Skeletal muscle satellite cell (primary cell): ENCODE measurements around the gene GTF3C1. TPM values are rescaled to one million over a fixed set of nuclear protein-coding genes. Genes with fewer than 3 reads are reported as not detected.
A peak's percentile ranks its signal among the peaks of the same experiment; 100 is the strongest.

ENCODE experiments used
- H3K27me3 ChIP-seq: 2 replicates; pipeline ENCODE4 v1.7.0; 2013; ENCODE audit warnings: low read length; ENCODE audit not compliant: control insufficient read depth, insufficient read depth
- H3K36me3 ChIP-seq: 2 replicates; pipeline ENCODE4 v1.7.0; 2013; ENCODE audit warnings: mild to moderate bottlenecking, control low read depth, low read length; ENCODE audit not compliant: insufficient read depth
- H3K4me1 ChIP-seq: 2 replicates; pipeline ENCODE4 v1.7.0; 2013; ENCODE audit warnings: low read length; ENCODE audit not compliant: control insufficient read depth, insufficient read depth
- H3K4me2 ChIP-seq: 2 replicates; pipeline ENCODE4 v1.7.0; 2013; ENCODE audit warnings: mild to moderate bottlenecking, low read length
- H3K4me3 ChIP-seq: 2 replicates; pipeline ENCODE4 v1.7.0; 2013; ENCODE audit warnings: low read length
- H3K9ac ChIP-seq: 2 replicates; pipeline ENCODE4 v1.7.0; 2013; ENCODE audit warnings: mild to moderate bottlenecking, low read depth, low read length, moderate library complexity
- H3K9me3 ChIP-seq: replicated peaks from 2 replicates; pipeline ENCODE4 v1.7.0; 2013; ENCODE audit warnings: mild to moderate bottlenecking, control low read depth, low read length
- total RNA-seq: library from RNA; depleted of rRNA; stranded (reverse); fragments of >200 nt; gene quantifications from 2 replicates; pipeline ENCODE4 v1.2.3, GENCODE V29; 2012; rRNA removed

GTF3C1 gene, protein sequence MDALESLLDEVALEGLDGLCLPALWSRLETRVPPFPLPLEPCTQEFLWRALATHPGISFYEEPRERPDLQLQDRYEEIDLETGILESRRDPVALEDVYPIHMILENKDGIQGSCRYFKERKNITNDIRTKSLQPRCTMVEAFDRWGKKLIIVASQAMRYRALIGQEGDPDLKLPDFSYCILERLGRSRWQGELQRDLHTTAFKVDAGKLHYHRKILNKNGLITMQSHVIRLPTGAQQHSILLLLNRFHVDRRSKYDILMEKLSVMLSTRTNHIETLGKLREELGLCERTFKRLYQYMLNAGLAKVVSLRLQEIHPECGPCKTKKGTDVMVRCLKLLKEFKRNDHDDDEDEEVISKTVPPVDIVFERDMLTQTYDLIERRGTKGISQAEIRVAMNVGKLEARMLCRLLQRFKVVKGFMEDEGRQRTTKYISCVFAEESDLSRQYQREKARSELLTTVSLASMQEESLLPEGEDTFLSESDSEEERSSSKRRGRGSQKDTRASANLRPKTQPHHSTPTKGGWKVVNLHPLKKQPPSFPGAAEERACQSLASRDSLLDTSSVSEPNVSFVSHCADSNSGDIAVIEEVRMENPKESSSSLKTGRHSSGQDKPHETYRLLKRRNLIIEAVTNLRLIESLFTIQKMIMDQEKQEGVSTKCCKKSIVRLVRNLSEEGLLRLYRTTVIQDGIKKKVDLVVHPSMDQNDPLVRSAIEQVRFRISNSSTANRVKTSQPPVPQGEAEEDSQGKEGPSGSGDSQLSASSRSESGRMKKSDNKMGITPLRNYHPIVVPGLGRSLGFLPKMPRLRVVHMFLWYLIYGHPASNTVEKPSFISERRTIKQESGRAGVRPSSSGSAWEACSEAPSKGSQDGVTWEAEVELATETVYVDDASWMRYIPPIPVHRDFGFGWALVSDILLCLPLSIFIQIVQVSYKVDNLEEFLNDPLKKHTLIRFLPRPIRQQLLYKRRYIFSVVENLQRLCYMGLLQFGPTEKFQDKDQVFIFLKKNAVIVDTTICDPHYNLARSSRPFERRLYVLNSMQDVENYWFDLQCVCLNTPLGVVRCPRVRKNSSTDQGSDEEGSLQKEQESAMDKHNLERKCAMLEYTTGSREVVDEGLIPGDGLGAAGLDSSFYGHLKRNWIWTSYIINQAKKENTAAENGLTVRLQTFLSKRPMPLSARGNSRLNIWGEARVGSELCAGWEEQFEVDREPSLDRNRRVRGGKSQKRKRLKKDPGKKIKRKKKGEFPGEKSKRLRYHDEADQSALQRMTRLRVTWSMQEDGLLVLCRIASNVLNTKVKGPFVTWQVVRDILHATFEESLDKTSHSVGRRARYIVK (N-terminal part only)
- 53.5 and 54.0 TPM in 2 replicates for total RNA-seq

DNA sequence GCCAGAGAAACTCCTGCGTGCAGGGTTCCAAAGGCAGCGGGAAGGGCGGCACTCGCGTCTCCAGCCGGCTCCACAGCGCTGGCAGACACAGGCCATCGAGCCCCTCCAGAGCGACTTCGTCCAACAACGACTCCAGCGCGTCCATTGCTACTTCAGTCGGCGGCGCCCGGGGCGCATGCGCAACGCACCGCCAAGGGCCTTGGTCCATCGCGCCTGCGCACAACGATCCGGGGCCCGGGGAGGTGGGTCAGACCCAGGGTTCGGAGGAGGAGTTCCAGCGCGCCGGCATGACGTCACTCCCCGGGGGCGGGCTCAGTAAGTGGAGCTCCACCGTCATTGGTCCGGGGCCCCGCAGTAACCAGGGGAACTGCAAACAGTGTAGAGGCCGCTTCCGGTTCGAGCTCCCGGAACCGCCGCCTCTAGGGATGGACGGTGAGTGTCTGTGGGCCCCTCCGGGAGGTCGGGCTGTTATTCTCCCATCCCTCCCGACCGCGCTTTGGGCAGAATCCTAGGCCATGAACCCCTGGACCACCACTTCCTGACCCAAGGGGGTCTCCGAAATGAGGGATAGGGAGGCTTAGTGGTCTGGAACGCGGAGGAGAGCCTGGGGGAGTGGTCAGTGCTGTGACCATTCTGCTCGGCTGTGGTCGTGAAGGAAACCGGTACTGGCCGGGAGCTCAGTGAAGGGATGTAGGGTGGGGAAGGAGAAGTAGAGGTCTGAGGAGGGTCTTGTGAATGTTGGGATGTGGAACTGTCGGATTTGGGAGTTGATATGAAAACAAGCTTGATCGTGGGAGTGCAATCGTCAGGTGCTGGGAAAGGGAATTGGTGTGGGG is at the start of gene GTF3C1, which contains the start of gene KATNIP:
Gene GTF3C1 (minus strand): TSS at position 168 of the 836 bp plus-strand sequence. CDS start 23 bp downstream, at position 145.
Gene KATNIP (plus strand): TSS at position 399 of the 836 bp plus-strand sequence. CDS start 27 bp downstream, at position 426.
- H3K4me2 ChIP-seq, result peak within 1 kb of the TSS; percentile 90
- peak within 1 kb of the TSS; percentile 95 for H3K9ac ChIP-seq
- peaks cover 30% of the 10 kb centered on the region for H3K4me1 ChIP-seq
- no peaks in the 10 kb centered on the region for H3K9me3 ChIP-seq
- peak within 1 kb of the TSS; percentile 99 for H3K4me3 ChIP-seq
- H3K27me3 ChIP-seq, result no peaks in the 10 kb centered on the region
- H3K36me3 ChIP-seq, result peaks cover 10% of the 10 kb centered on the region

DNA sequence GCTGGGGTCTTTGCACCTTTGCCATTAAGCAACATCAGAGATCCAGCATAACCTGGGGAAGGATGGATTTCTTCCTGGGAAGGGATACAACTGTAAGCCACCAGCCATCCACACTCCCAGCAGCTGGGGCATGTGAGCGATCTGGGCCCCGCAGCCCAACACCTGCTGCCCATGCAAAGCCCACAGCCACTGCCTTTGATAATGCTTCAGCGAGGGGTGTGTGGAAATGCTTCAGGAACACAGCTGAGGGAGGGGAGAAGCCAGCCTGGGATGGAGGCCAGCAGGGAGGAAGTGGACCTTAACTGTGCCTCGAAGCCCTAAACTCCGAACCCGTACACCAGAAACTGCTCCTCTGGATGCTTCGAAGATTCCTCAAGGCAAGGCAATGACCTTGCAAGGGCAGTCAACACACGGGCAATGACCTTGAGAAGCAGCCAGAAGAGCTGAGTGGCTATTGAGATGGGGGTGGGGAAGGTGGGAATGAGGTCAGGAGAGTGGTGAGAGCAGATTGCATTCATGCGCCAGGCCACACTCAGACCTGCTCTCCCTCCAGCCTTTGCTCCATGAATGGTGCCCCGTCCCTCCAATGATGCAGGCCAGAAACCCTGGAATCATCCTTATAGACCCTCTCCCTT is 49.3 kb upstream of the GTF3C1 start:
- no peaks in the 10 kb centered on the region for H3K4me1 ChIP-seq
- no peak overlapping the region for H3K4me2 ChIP-seq
- H3K9me3 ChIP-seq, result no peaks in the 10 kb centered on the region
- H3K36me3 ChIP-seq, result no peaks in the 10 kb centered on the region
- H3K9ac ChIP-seq, result no peak overlapping the region
- H3K4me3 ChIP-seq, result no peak overlapping the region
- no peaks in the 10 kb centered on the region for H3K27me3 ChIP-seq

DNA sequence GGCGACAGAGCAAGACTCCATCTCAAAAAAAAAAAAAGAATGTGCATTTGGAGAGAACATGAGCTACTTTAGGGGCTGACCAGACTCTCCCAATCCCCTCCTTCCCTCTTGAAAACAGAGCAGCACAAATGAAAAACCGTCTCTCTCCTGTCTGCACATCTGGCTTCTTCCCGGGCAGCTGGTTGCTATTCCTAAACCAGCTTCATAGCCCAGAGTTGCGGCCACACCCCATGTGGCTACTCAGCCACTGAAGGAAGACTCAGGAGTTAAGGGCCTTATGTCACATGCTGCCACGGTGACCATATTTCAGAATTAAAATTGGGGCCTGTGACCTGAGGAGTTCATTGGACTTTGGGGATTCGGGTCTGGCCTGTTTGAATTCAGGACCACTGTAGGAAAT is 48.5 kb upstream of the GTF3C1 start:
- no peak overlapping the region for H3K4me3 ChIP-seq
- no peaks in the 10 kb centered on the region for H3K4me1 ChIP-seq
- no peak overlapping the region for H3K4me2 ChIP-seq
- no peak overlapping the region for H3K9ac ChIP-seq
- no peaks in the 10 kb centered on the region for H3K27me3 ChIP-seq
- H3K9me3 ChIP-seq, result no peaks in the 10 kb centered on the region
- H3K36me3 ChIP-seq, result no peaks in the 10 kb centered on the region

DNA sequence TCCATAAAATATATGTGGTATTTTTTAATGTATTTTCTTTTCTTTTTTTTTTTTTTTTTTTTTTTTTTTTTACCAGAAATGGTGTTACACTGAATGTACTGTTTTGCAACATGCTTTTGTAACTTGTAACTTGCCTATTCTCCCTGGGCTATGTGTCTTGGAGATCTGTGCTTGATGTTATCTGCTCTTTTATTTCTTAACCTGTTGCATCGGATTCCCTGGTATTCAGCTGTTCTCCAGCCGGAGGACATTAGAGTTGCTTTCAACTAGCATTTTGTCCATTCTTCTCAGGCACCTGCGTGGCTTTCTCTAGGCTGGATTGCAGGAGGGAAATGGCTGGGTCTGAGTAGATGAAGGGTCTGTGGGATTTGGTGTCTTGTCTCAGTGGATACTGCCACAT is 47.6 kb upstream of the GTF3C1 start:
- H3K9ac ChIP-seq, result no peak overlapping the region
- no peak overlapping the region for H3K4me2 ChIP-seq
- H3K4me3 ChIP-seq, result no peak overlapping the region
- H3K27me3 ChIP-seq, result no peaks in the 10 kb centered on the region
- no peaks in the 10 kb centered on the region for H3K9me3 ChIP-seq
- no peaks in the 10 kb centered on the region for H3K4me1 ChIP-seq
- no peaks in the 10 kb centered on the region for H3K36me3 ChIP-seq

DNA sequence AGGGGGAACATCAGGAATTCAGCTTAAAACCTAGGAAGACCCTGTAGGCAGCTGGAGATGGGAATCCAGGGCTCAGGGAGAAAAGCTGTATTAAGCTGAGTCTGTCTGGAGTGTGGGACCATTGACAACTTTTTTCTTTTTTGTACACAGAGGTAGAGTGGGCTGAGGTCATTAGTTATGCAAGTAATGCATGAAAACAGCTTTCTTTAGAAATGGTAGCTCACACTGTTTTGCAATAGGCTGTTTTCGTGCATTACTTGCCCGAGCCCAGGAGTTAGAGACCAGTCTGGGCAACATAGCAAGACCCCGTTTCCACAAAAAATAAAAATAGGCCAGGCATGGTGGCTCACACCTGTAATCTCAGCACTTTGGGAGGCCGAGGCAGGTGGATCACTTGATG is 46.7 kb upstream of the GTF3C1 start:
- Histone ChIP-seq H3K4me3 (no peak overlapping the region), H3K9ac (no peak overlapping the region), H3K4me2 (no peak overlapping the region), H3K9me3 (no peaks in the 10 kb centered on the region), H3K36me3 (no peaks in the 10 kb centered on the region), H3K27me3 (no peaks in the 10 kb centered on the region), H3K4me1 (no peaks in the 10 kb centered on the region)

DNA sequence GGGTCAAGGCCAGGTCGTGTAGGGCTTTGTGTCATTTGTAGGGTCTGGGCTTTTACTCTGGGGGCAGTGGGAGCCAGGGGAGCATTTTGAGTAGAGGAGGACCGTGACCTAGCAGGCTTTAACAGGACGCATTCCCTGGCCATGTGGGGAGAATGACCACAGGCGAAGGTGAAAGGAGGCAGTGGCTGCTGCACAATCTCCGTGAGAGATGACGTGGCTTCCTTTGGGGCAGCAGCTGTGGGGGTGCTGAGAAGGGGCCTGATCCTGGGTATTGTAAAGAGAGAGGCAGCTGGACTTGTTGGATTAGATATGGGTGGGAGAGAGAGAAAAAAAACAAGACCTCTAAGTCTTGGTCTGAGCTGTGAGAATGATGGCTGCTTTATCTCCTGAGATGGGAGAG is 46.3 kb upstream of the GTF3C1 start:
- no peak overlapping the region for H3K4me3 ChIP-seq
- no peak overlapping the region for H3K9ac ChIP-seq
- no peaks in the 10 kb centered on the region for H3K4me1 ChIP-seq
- H3K27me3 ChIP-seq, result no peaks in the 10 kb centered on the region
- H3K9me3 ChIP-seq, result no peaks in the 10 kb centered on the region
- H3K36me3 ChIP-seq, result no peaks in the 10 kb centered on the region
- no peak overlapping the region for H3K4me2 ChIP-seq

DNA sequence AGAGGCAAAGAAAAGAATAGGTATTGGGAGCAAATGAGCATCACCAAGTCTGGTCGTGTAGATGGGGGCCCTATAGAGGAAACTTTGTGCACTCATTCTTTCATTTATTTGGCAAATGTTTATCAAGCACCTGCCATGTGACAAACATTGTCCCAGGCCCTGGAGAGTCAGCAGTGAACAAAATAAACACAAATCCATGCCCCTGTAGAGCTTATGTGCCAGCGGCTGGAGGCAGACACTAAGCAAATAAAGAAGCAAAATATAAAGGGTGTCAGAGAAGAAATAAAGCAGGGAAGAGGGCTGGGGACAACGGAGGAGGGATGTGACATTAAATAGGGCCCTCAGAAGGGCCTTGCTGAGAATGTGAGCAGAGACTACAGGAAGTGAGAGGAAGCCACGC is 45.8 kb upstream of the GTF3C1 start:
- Histone ChIP-seq H3K9me3 (no peaks in the 10 kb centered on the region), H3K4me2 (no peak overlapping the region), H3K27me3 (no peaks in the 10 kb centered on the region), H3K36me3 (no peaks in the 10 kb centered on the region), H3K9ac (no peak overlapping the region), H3K4me1 (no peaks in the 10 kb centered on the region), H3K4me3 (no peak overlapping the region)

DNA sequence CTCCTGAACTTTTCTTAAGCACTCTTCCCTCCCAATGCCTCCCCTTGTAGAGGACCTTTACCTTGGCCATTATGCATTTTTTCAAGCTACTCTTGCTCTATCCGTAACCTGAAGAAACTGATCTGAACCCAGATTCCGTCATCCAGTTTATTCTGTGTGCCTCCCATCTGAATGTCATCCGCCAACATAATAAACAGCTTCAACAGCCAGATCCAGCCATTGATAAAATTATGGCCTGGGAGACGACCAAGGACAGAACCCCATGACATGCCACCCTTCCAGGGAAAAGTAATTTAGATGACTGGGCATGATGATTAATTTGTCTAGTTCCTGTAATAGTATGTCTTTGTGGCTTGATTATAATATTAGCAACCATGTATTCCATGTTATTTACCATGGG is 42.1 kb upstream of the GTF3C1 start:
- H3K36me3 ChIP-seq, result no peaks in the 10 kb centered on the region
- no peaks in the 10 kb centered on the region for H3K9me3 ChIP-seq
- no peaks in the 10 kb centered on the region for H3K4me1 ChIP-seq
- no peak overlapping the region for H3K4me2 ChIP-seq
- H3K9ac ChIP-seq, result no peak overlapping the region
- no peak overlapping the region for H3K4me3 ChIP-seq
- H3K27me3 ChIP-seq, result no peaks in the 10 kb centered on the region

DNA sequence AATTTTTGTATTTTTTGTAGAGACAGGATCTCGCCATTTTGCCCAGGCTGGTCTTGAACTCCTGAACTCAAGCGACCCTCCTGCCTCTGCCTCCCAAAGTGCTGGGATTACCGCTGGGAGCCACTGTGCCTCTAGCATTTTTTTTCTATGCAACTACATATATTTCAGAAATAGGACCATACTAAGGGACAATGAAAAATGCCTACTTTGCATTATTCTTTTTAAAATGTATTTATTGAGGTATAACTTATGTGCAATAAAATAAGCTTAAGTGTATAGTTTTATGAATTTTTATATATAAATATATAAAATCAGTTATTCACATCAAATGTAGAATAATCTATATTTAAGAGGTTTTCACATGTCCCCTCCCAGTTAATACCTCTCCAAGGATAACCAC is 38.3 kb upstream of the GTF3C1 start:
- Histone ChIP-seq H3K27me3 (no peaks in the 10 kb centered on the region), H3K9ac (no peak overlapping the region), H3K36me3 (no peaks in the 10 kb centered on the region)

DNA sequence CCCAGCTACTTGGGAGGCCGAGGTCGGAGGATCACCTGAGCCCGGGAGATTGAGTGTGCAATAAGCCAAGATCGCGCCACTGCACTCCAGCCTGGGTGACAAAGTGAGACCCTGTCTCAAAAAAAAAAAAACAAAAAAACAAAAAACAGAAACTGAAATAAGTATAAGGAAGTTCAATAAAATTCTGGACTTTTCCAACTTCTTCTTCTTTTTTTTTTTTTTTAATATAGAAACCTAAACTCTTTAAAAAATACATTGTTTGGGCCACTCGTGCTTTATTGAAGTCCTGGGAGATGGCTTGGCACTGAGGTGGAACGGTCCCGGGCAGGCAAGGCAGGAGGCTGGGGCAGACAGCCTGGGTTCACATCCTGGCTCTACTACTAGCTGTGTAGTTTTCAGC is 37.0 kb upstream of the GTF3C1 start:
- Histone ChIP-seq H3K4me3 (no peak overlapping the region), H3K27me3 (no peaks in the 10 kb centered on the region), H3K9me3 (no peaks in the 10 kb centered on the region), H3K4me1 (no peaks in the 10 kb centered on the region), H3K4me2 (no peak overlapping the region), H3K36me3 (no peaks in the 10 kb centered on the region), H3K9ac (no peak overlapping the region)

More for the DNA sequence above, 38.3 kb upstream of the GTF3C1 start:
- H3K4me3 ChIP-seq, result no peak overlapping the region
- no peak overlapping the region for H3K4me2 ChIP-seq
- no peaks in the 10 kb centered on the region for H3K9me3 ChIP-seq
- H3K4me1 ChIP-seq, result no peaks in the 10 kb centered on the region
